HG03432 (cell line): Measurements from ENCODE around the gene MIPEP.
"Not testable (repeated sequence)": the region's sequence is repeated elsewhere in the genome, so short reads cannot be mapped to it uniquely, and the experiment has no call there.

Source experiments
- ATAC-seq: cut with Tn5 transposase; IDR thresholded peaks from one replicate; pipeline ENCODE4 v1.9.1; 2021; ENCODE audit warnings: mild to moderate bottlenecking, moderate library complexity; ENCODE audit not compliant: unreplicated experiment

The MIPEP gene

GRCh38 chr13:23751195-23751594, 138.0 kb downstream of the MIPEP start:
- peak; percentile 61 for ATAC-seq

GRCh38 chr13:23750383-23751121, 138.6 kb downstream of the MIPEP start:
- no peak for ATAC-seq

GRCh38 chr13:23749288-23749873, 139.8 kb downstream of the MIPEP start:
- ATAC-seq, result no peak

- no peak for ATAC-seq
Observed at GRCh38 chr13:23748109-23748990, 140.8 kb downstream of the MIPEP start.

- not testable (repeated sequence) for ATAC-seq
Observed at GRCh38 chr13:23746141-23746540, 143.1 kb downstream of the MIPEP start.

GRCh38 chr13:23744315-23744714, 144.9 kb downstream of the MIPEP start:
- no peak for ATAC-seq

- ATAC-seq, result no peak
Observed at GRCh38 chr13:23743278-23744076, 145.7 kb downstream of the MIPEP start.

- ATAC-seq, result no peak
Observed at GRCh38 chr13:23741879-23742510, 147.2 kb downstream of the MIPEP start.

- no peak for ATAC-seq
Observed at GRCh38 chr13:23740002-23740401, 149.2 kb downstream of the MIPEP start.

- ATAC-seq, result no peak
Observed at GRCh38 chr13:23739596-23739995, 149.6 kb downstream of the MIPEP start.

GRCh38 chr13:23736541-23736940, 152.7 kb downstream of the MIPEP start:
- no peak for ATAC-seq

- no peak for ATAC-seq
Observed at GRCh38 chr13:23735329-23735728, 153.9 kb downstream of the MIPEP start.

GRCh38 chr13:23731709-23732108, 157.5 kb downstream of the MIPEP start:
- ATAC-seq, result no peak

- no peak for ATAC-seq
Observed at GRCh38 chr13:23730251-23730650, 158.9 kb downstream of the MIPEP start.

- no peak for ATAC-seq
Observed at GRCh38 chr13:23729531-23729930, 159.7 kb downstream of the MIPEP start.

- no peak for ATAC-seq
Observed at GRCh38 chr13:23728807-23729206, 160.4 kb downstream of the MIPEP start.

GRCh38 chr13:23725922-23726321, 163.3 kb downstream of the MIPEP start:
- no peak for ATAC-seq

- no peak for ATAC-seq
Observed at GRCh38 chr13:23724196-23724970, 164.8 kb downstream of the MIPEP start.

GRCh38 chr13:23723471-23723870, 165.7 kb downstream of the MIPEP start:
- ATAC-seq, result no peak
